IMR-90 (cell line): ENCODE measurements around the gene OPCML. TPM values are rescaled to one million over a fixed set of nuclear protein-coding genes. Genes with fewer than 3 reads are reported as not detected.

Experiments used
- ATAC-seq: fragments of 200-7000 bp; cut with Tn5 transposase; 2 replicates; pipeline ENCODE4 v1.9.1; 2020; ENCODE audit warnings: low read depth, mild to moderate bottlenecking, moderate library complexity
- BruUV-seq: library from RNA; stranded (reverse); fragments of 400-500 nt; replicated peaks from 2 replicates; lab custom pipeline; 2021; lab: Mats Ljungman, UMichigan
- CTCF ChIA-PET: fragments of 300-600 bp; formaldehyde crosslinking; extraction: SDS; loops from one replicate; lab custom pipeline; 2021; ENCODE audit warnings: antibody characterized with exemption; lab: Yijun Ruan, JAX
- POLR2A ChIA-PET: fragments of 300-600 bp; sonication (Branson Sonifier 250); formaldehyde crosslinking; loops from one replicate; lab custom pipeline; 2022; ENCODE audit warnings: antibody characterized with exemption; ENCODE audit not compliant: unreplicated experiment; lab: Charles Lee
- DNase-seq: peaks from one replicate; pipeline ENCODE4 v3.0.0; 2013
- H2AFZ ChIP-seq: replicated peaks from 2 replicates; pipeline ENCODE3; 2013; ENCODE audit warnings: low read length, mild to moderate bottlenecking; ENCODE audit not compliant: poor library complexity
- H2AK5ac ChIP-seq: 2 replicates; pipeline ENCODE4 v1.6.1; 2013; ENCODE audit warnings: low read depth, low read length, inconsistent platforms
- H2AK9ac ChIP-seq: replicated peaks from 2 replicates; pipeline ENCODE3; 2013; ENCODE audit warnings: mild to moderate bottlenecking, low read depth, low read length, moderate library complexity; ENCODE audit not compliant: poor library complexity
- H2BK120ac ChIP-seq: 2 replicates; pipeline ENCODE4 v1.6.1; 2013; ENCODE audit warnings: low read depth, low read length, inconsistent platforms
- H2BK15ac ChIP-seq: 3 replicates; pipeline ENCODE4 v1.6.1; 2013; ENCODE audit warnings: low read depth, low read length, inconsistent platforms
- H2BK20ac ChIP-seq: 2 replicates; pipeline ENCODE4 v1.6.1; 2013; ENCODE audit warnings: low read depth, mild to moderate bottlenecking, inconsistent platforms, low read length, moderate library complexity
- H2BK5ac ChIP-seq: 2 replicates; pipeline ENCODE4 v1.6.1; 2013; ENCODE audit warnings: mild to moderate bottlenecking, low read depth, low read length, inconsistent platforms; ENCODE audit not compliant: poor library complexity, severe bottlenecking
- H3K14ac ChIP-seq: replicated peaks from 2 replicates; pipeline ENCODE4 v1.6.1; 2013; ENCODE audit warnings: low read depth, low read length, inconsistent platforms
- H3K18ac ChIP-seq: 2 replicates; pipeline ENCODE4 v1.6.1; 2013; ENCODE audit warnings: low read depth, low read length, control low read depth
- H3K23ac ChIP-seq: 2 replicates; pipeline ENCODE4 v1.6.1; 2013; ENCODE audit warnings: low read depth, low read length, inconsistent platforms
- H3K27ac ChIP-seq: 2 replicates; pipeline ENCODE4 v1.5.1; 2013; ENCODE audit warnings: mild to moderate bottlenecking, control low read depth, low read length; ENCODE audit not compliant: insufficient read depth
- H3K27me3 ChIP-seq: 2 replicates; pipeline ENCODE4 v1.6.1; 2013; ENCODE audit warnings: low read length; ENCODE audit not compliant: control insufficient read depth, insufficient read depth
- H3K36me3 ChIP-seq: 2 replicates; pipeline ENCODE4 v1.6.1; 2013; ENCODE audit warnings: low read length, mixed read lengths; ENCODE audit not compliant: control insufficient read depth, insufficient read depth
- H3K4ac ChIP-seq: 2 replicates; pipeline ENCODE4 v1.6.1; 2013; ENCODE audit warnings: low read depth, low read length, inconsistent platforms
- H3K4me1 ChIP-seq: 2 replicates; pipeline ENCODE4 v1.6.1; 2013; ENCODE audit warnings: low read length, mixed read lengths; ENCODE audit not compliant: control insufficient read depth, insufficient read depth
- H3K4me2 ChIP-seq: 2 replicates; pipeline ENCODE4 v1.6.1; 2013; ENCODE audit warnings: low read depth, mild to moderate bottlenecking, control low read depth, low read length, moderate library complexity
- H3K4me3 ChIP-seq: 2 replicates; pipeline ENCODE4 v1.5.1; 2013; ENCODE audit warnings: low read depth, mild to moderate bottlenecking, control low read depth, low read length, moderate library complexity; ENCODE audit not compliant: insufficient read depth
- H3K56ac ChIP-seq: 2 replicates; pipeline ENCODE4 v1.6.1; 2013; ENCODE audit warnings: low read length, inconsistent platforms; ENCODE audit not compliant: insufficient read depth; ENCODE audit errors: extremely low read depth
- H3K79me1 ChIP-seq, 2 experiments: 2 replicates each; pipeline ENCODE4 v1.6.1; 2013; ENCODE audit warnings: low read length in 2 of 2, inconsistent platforms in 1 of 2, low read depth in 1 of 2
- H3K9ac ChIP-seq: 2 replicates; pipeline ENCODE4 v1.6.1; 2013; ENCODE audit warnings: low read depth, low read length, control low read depth
- H3K9me1 ChIP-seq: 2 replicates; pipeline ENCODE4 v1.6.1; 2013; ENCODE audit warnings: low read length, inconsistent platforms; ENCODE audit not compliant: insufficient read depth
- H3K9me3 ChIP-seq: 2 replicates; pipeline ENCODE4 v1.6.1; 2013; ENCODE audit warnings: low read length; ENCODE audit not compliant: control insufficient read depth, insufficient read depth
- H4K20me1 ChIP-seq: 2 replicates; pipeline ENCODE4 v1.6.1; 2013; ENCODE audit warnings: low read length, inconsistent platforms; ENCODE audit not compliant: insufficient read depth
- H4K5ac ChIP-seq: 2 replicates; pipeline ENCODE4 v1.6.1; 2013; ENCODE audit warnings: mild to moderate bottlenecking, low read depth, low read length, control low read depth
- H4K8ac ChIP-seq, 2 experiments: 2 replicates each; pipeline ENCODE4 v1.6.1; 2013; ENCODE audit warnings: low read depth in 2 of 2, low read length in 2 of 2, control low read depth in 1 of 2, inconsistent platforms in 1 of 2
- H4K91ac ChIP-seq: 2 replicates; pipeline ENCODE4 v1.6.1; 2013; ENCODE audit warnings: low read depth, low read length, inconsistent platforms; ENCODE audit not compliant: insufficient read depth
- POLR2A ChIP-seq: IDR thresholded peaks from 2 replicates; pipeline ENCODE4 v1.6.1; 2012; ENCODE audit warnings: mild to moderate bottlenecking, low read depth, low read length
- WGBS, 2 experiments: methylation state at CpG; one replicate each; pipeline versions ENCODE4 v1.1.5 to v1.1.7; 2013; ENCODE audit warnings: missing lambda C conversion rate in 2 of 2; ENCODE audit not compliant: insufficient read length in 1 of 2; ENCODE audit errors: extremely low coverage in 2 of 2; 5-methylcytosine and 5-hydroxymethylcytosine counted together
- dilution Hi-C: fragments of 300-500 bp; cut with HindIII; formaldehyde crosslinking; loops from one replicate; pipeline ENCODE4 v1.14.3; 2018; ENCODE audit warnings: low sequenced_read_pairs; ENCODE audit not compliant: unreplicated experiment
- in situ Hi-C: fragments of 300-500 bp; cut with MboI; formaldehyde crosslinking; loops from 3 replicates; pipeline ENCODE4 v1.14.3; 2019; ENCODE audit warnings: low sequenced_read_pairs, inconsistent platforms, mixed read lengths
- intact Hi-C: fragments of 100-400 bp; cut with micrococcal nuclease; formaldehyde crosslinking; loops from 2 replicates; pipeline ENCODE4 v1.10.0; 2022
- polyA plus RNA-seq, 3 experiments: library from polyadenylated mRNA; depleted of rRNA; stranded (reverse); fragments of >200 nt; gene quantifications; 2 replicates each; pipeline ENCODE4 v1.2.3, GENCODE V29; 2012; ENCODE audit warnings: low replicate concordance in 1 of 3
- total RNA-seq: library from RNA; depleted of rRNA; stranded (reverse); fragments of >200 nt; gene quantifications from 2 replicates; pipeline ENCODE4 v1.2.3, GENCODE V29; 2012

OPCML gene
- total and polyA plus RNA-seq, 2 of the 4 experiments (the other 2 are of a cell fraction) = under 0.01 to 2.6 TPM

- no peak for TF ChIP-seq POLR2A
- H3K18ac ChIP-seq = no peak overlapping the region
- no peak overlapping the region for H2AFZ ChIP-seq
- H3K36me3 ChIP-seq = no peaks in the 10 kb centered on the region
- H4K20me1 ChIP-seq = no peaks in the 10 kb centered on the region
- no peak overlapping the region for H3K9ac ChIP-seq
- H3K27ac ChIP-seq = no peak overlapping the region
- CTCF ChIA-PET = interaction anchor here (0.6 kb wide), 1 partner anchor 25 kb away, joined by 3 read pairs; no protein-coding TSS in a partner anchor
- H3K4me3 ChIP-seq = no peak overlapping the region
- H4K5ac ChIP-seq = no peak overlapping the region
- no peak overlapping the region for H2BK20ac ChIP-seq
- no peak overlapping the region for H4K91ac ChIP-seq
- POLR2A ChIA-PET = no interaction called here
- no peak overlapping the region for H2BK15ac ChIP-seq
- no peak overlapping the region for H2AK9ac ChIP-seq
- no peak overlapping the region for H3K56ac ChIP-seq
- no peak overlapping the region for H2BK5ac ChIP-seq
- no peak overlapping the region for H3K14ac ChIP-seq
- H3K27me3 ChIP-seq = no peaks in the 10 kb centered on the region
- no peaks in the 10 kb centered on the region for H3K79me1 ChIP-seq
- no peak overlapping the region for H4K8ac ChIP-seq
- in situ Hi-C loops = no loop called here
- ATAC-seq (no peak), DNase-seq (no peak)
- H2BK120ac ChIP-seq = no peak overlapping the region
- H3K4me2 ChIP-seq = no peak overlapping the region
- no peak overlapping the region for H3K4ac ChIP-seq
- no peak overlapping the region for H2AK5ac ChIP-seq
- BruUV-seq = no TSS peak
- no peak overlapping the region for H3K23ac ChIP-seq
- intact Hi-C loops = no loop called here
- peaks cover 10% of the 10 kb centered on the region for H3K9me3 ChIP-seq
- dilution Hi-C loops = no loop called here
- H3K9me1 ChIP-seq = no peaks in the 10 kb centered on the region
- H3K4me1 ChIP-seq = no peaks in the 10 kb centered on the region
- WGBS, 2 experiments = 50% methylated on average over 2 of the region's 7 CpGs; no CpG with 5 or more reads in 1 of the 2 experiments
Observed at GRCh38 chr11:133021553-133021952, 510.7 kb downstream of the OPCML start.
